PFSK-1 (cell line): ENCODE measurements around the gene NUCB1.

Experiments
- FOXP2 ChIP-seq: optimal IDR thresholded peaks from 2 replicates; pipeline ENCODE3; 2011; ENCODE audit warnings: borderline replicate concordance, control low read depth, inconsistent platforms; ENCODE audit not compliant: insufficient read depth; ENCODE audit errors: extremely low read length, extremely low read depth
- POLR2AphosphoS5 ChIP-seq: IDR thresholded peaks from 2 replicates; pipeline ENCODE4 v1.6.1; 2012; ENCODE audit warnings: low read depth, mild to moderate bottlenecking, control low read depth, low read length, moderate library complexity
- SIN3A ChIP-seq: IDR thresholded peaks from 2 replicates; pipeline ENCODE4 v1.6.1; 2012; ENCODE audit warnings: mild to moderate bottlenecking, low read length, moderate library complexity, borderline replicate concordance; ENCODE audit not compliant: insufficient read depth
- TAF1 ChIP-seq: IDR thresholded peaks from 2 replicates; pipeline ENCODE4 v1.6.1; 2012; ENCODE audit warnings: low read length, control low read depth, borderline replicate concordance; ENCODE audit not compliant: insufficient read depth
- TF ChIP-seq, protein P1 (sequence below), 2 experiments: IDR thresholded peaks; 2 replicates each; pipeline versions ENCODE4 v1.6.1 to v1.8.0; 2011 to 2012; ENCODE audit warnings: low read depth in 2 of 2, low read length in 2 of 2, control low read depth in 1 of 2, inconsistent platforms in 1 of 2, mild to moderate bottlenecking in 1 of 2, moderate library complexity in 1 of 2; ENCODE audit not compliant: insufficient read depth in 1 of 2

Gene NUCB1

GRCh38 chr19:48945415-48945814, 45.3 kb downstream of the NUCB1 start:
- TF ChIP-seq TAF1: no peak
- TF ChIP-seq SIN3A: no peak
- TF ChIP-seq, protein P1, sequence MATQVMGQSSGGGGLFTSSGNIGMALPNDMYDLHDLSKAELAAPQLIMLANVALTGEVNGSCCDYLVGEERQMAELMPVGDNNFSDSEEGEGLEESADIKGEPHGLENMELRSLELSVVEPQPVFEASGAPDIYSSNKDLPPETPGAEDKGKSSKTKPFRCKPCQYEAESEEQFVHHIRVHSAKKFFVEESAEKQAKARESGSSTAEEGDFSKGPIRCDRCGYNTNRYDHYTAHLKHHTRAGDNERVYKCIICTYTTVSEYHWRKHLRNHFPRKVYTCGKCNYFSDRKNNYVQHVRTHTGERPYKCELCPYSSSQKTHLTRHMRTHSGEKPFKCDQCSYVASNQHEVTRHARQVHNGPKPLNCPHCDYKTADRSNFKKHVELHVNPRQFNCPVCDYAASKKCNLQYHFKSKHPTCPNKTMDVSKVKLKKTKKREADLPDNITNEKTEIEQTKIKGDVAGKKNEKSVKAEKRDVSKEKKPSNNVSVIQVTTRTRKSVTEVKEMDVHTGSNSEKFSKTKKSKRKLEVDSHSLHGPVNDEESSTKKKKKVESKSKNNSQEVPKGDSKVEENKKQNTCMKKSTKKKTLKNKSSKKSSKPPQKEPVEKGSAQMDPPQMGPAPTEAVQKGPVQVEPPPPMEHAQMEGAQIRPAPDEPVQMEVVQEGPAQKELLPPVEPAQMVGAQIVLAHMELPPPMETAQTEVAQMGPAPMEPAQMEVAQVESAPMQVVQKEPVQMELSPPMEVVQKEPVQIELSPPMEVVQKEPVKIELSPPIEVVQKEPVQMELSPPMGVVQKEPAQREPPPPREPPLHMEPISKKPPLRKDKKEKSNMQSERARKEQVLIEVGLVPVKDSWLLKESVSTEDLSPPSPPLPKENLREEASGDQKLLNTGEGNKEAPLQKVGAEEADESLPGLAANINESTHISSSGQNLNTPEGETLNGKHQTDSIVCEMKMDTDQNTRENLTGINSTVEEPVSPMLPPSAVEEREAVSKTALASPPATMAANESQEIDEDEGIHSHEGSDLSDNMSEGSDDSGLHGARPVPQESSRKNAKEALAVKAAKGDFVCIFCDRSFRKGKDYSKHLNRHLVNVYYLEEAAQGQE (IDR thresholded peaks at IDR 0.05; ENCODE audit: insufficient read depth in 1 of 2, low read depth in 2 of 2, low read length in 2 of 2): no peak
- no peak for TF ChIP-seq POLR2AphosphoS5
- TF ChIP-seq FOXP2: no peak

DNA sequence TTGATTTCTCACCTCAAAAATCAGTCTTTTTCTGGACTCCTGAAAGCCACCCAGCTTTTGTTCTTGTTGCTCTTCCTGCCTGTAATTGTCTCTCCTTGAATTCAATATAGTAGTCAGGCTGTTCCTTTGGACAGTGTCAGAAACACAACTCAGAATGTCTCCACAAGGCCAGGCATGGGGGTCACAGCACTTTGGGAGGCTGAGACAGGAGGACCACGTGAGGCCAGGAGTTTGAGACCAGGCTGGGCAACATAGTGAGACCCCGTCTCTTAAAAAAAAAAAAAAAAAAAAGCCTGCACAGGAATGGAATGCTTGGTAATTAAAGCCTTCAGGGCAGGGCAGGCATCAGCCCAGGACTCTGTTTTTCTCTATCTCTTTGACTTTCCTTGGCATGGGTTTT, 45.7 kb downstream of the NUCB1 start:
- TF ChIP-seq TAF1: no peak

DNA sequence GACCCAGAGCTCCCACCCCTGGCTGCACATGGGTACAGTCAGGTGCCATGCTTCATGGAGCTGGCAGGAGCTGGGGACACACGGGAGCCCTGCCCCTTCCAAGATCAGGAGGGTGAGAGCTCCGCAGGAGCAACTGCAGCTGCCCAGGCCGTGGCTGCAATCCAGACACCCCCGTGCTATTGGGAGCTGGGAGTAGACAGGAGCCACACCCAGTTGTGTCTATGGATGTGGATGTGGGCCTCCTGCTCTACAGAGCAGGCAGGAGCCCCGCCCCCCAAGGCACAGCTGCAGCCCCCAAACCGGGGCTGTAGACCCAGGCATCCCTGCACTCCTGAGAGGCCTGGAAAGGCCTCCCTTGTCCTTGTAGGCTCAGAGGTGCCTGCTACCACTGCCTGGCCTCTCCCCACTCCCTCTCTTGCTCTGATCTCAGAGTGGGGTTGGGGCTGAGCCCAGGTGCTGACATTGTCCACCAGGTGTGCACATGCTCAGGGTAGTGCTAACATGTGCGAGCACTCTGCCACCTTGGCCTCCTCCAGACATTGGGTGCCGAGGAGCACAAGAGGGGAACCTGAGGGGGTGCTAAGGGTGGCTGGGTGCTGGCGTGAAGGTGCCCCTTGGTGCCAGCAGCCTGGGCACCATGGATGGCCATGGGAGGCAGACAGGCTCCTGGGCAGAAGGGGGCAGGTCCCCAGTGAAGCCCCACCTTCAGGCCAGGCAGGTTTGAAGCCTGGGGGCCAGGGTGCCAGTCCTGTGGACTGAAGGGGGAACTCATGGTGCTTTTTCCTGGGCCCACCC, 46.5 kb downstream of the NUCB1 start:
- TF ChIP-seq, protein P1 (IDR thresholded peaks at IDR 0.05; ENCODE audit: insufficient read depth in 1 of 2, low read depth in 2 of 2, low read length in 2 of 2): no peak
- no peak for TF ChIP-seq SIN3A
- no peak for TF ChIP-seq FOXP2

DNA sequence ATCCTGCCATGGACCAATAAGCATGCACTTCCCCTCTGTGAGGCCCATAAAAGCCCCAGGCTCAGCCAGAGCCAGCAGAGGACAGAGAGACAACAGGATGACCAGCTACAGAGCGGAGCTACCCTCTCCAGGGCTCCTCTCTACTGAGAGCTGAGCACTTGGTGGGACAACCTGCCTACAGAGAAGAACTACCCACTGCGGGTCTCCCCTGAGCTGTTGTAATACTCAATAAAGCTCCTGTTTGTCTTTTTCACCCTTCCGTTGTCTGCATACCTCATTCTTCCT, 47.1 kb downstream of the NUCB1 start:
- TF ChIP-seq FOXP2 (no peak), SIN3A (no peak), TAF1 (no peak), POLR2AphosphoS5 (no peak)
- TF ChIP-seq, protein P1 (IDR thresholded peaks at IDR 0.05; ENCODE audit: insufficient read depth in 1 of 2, low read depth in 2 of 2, low read length in 2 of 2): no peak

- TF ChIP-seq SIN3A (no peak), POLR2AphosphoS5 (no peak), FOXP2 (no peak), TAF1 (no peak)
- TF ChIP-seq, protein P1 (IDR thresholded peaks at IDR 0.05; ENCODE audit: insufficient read depth in 1 of 2, low read depth in 2 of 2, low read length in 2 of 2): no peak
Measured at GRCh38 chr19:48950159-48950558, 50.0 kb downstream of the NUCB1 start.
